BLaER1 treated with 17β-estradiol and CSF1 and Interleukin-3, amounts not matched to agents 10 nM and 100 nM (cell line): ENCODE measurements around the gene DVL1.

Experiments
- H3K27ac ChIP-seq, 11 experiments: shearing (Covaris generic); formaldehyde crosslinking; 2 replicates each; pipeline ENCODE4 v1.8.1; 2022
- H3K27me3 ChIP-seq, 11 experiments: shearing (Covaris generic); formaldehyde crosslinking; 2 replicates each; pipeline ENCODE4 v1.8.1; 2022
- H3K36me3 ChIP-seq, 11 experiments: shearing (Covaris generic); formaldehyde crosslinking; 2 replicates each; pipeline ENCODE4 v1.8.1; 2022
- H3K4me1 ChIP-seq, 10 experiments: shearing (Covaris generic); formaldehyde crosslinking; 2 replicates each; pipeline ENCODE4 v1.8.1; 2022
- H3K4me2 ChIP-seq, 11 experiments: shearing (Covaris generic); formaldehyde crosslinking; 2 replicates each; pipeline ENCODE4 v1.8.1; 2022
- H3K4me3 ChIP-seq, 10 experiments: shearing (Covaris generic); formaldehyde crosslinking; 2 replicates each; pipeline ENCODE4 v1.8.1; 2022
- H3K9ac ChIP-seq, 11 experiments: shearing (Covaris generic); formaldehyde crosslinking; 2 replicates each; pipeline ENCODE4 v1.8.1; 2022
- H3K9me3 ChIP-seq, 11 experiments: shearing (Covaris generic); formaldehyde crosslinking; replicated peaks in 1 of 11; 2 replicates each; pipeline ENCODE4 v1.8.1; 2022
- H4K20me1 ChIP-seq, 11 experiments: shearing (Covaris generic); formaldehyde crosslinking; 2 replicates each; pipeline ENCODE4 v1.8.1; 2022
- Cebpa-rat ChIP-seq, 11 experiments: shearing (Covaris generic); IDR thresholded peaks; 2 replicates each; pipeline ENCODE4 v1.8.1; 2022

The DVL1 gene

DNA sequence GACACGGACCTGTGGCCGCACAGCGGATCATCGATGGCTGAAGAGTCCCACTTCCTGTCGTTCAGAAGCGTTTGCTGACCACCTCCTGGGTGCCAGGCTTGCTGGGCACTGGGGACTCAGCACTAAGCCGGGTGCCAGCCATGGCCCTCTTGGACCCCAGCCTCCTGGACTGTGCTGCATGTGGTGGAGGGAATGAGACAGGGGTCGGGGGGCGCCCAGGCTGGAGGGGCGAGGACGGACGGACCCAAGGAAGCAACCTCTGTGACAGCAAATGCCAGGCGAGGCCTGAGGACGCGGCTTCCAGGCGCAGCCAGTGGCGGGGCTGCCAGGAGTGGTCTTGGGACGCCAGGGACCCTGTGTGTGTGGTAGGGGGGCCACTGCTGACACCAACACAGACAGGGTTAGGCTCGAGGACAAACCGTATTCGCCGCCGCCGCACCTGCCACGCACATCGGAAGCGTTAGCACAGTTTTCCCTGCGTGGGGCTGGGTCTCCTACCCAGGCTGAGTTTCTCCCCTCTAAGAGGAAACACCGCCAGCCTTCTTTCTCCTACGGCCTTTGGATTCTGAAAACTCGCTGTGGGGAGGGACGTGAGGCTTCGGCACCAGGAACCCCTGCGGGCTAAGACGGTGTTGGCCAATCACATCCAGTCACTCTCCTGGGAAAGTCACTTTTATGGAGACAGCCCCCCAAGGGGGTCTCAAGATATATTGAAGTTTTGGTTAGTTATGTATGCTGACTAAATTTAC, 12.2 kb upstream of the DVL1 start:
- Histone ChIP-seq H3K4me3 (no peak overlapping the region), H3K27me3 (peaks cover 0 to 16% (median 0%) of the 10 kb centered on the region in 11 experiments; a peak in 6 of 22 replicates), H3K27ac (no peak overlapping the region), H3K9ac (no peak overlapping the region), H3K4me1 (peaks cover 16 to 35% (median 29%) of the 10 kb centered on the region in 10 experiments), H3K36me3 (no peaks in the 10 kb centered on the region), H3K9me3 (peaks cover 0 to 12% (median 9%) of the 10 kb centered on the region in 11 experiments; a peak in 20 of 22 replicates), H3K4me2 (no peak overlapping the region), H4K20me1 (peaks cover 0 to 18% (median 5%) of the 10 kb centered on the region in 11 experiments; a peak in 6 of 22 replicates)
- no peak for TF ChIP-seq Cebpa-rat (IDR thresholded peaks at IDR 0.05)

DNA sequence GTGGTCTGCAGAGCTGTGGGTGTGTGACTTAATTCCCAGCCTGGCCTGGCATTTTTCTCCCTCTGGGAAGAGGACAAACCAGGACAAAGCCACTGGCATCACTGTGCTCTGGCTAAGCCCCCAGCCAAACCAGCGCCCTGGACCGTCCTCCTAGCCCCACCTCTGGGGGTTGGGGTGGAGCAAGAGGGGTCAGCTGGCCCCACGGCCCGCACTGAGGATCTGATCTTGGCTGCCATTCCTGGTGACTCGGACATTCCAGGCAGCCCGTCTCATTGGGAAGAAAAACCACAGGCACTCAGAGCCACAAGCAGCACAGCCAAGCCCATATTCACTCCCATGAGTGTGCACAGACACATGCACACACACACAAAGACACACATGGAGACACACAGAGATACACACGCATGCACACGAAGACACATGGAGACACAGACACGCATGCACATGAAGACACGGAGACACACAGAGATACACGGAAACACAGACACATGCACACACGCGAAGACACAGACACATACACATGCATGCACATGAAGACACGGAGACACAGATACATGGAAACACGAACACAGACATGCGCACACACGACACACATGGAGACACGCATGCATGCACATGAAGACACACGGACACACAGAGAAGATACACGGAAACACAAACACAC, 11.4 kb upstream of the DVL1 start:
- Histone ChIP-seq H3K36me3 (no peaks in the 10 kb centered on the region), H3K9ac (no peak overlapping the region), H3K4me1 (peaks cover 16 to 35% (median 29%) of the 10 kb centered on the region in 10 experiments), H3K27ac (no peak overlapping the region), H4K20me1 (peaks cover 0 to 18% (median 5%) of the 10 kb centered on the region in 11 experiments; a peak in 6 of 22 replicates), H3K9me3 (peaks cover 0 to 4% (median 2%) of the 10 kb centered on the region in 11 experiments; a peak in 14 of 22 replicates), H3K27me3 (peaks cover 0 to 16% (median 0%) of the 10 kb centered on the region in 11 experiments; a peak in 6 of 22 replicates), H3K4me3 (no peak overlapping the region), H3K4me2 (no peak overlapping the region)
- no peak for TF ChIP-seq Cebpa-rat (IDR thresholded peaks at IDR 0.05)

DNA sequence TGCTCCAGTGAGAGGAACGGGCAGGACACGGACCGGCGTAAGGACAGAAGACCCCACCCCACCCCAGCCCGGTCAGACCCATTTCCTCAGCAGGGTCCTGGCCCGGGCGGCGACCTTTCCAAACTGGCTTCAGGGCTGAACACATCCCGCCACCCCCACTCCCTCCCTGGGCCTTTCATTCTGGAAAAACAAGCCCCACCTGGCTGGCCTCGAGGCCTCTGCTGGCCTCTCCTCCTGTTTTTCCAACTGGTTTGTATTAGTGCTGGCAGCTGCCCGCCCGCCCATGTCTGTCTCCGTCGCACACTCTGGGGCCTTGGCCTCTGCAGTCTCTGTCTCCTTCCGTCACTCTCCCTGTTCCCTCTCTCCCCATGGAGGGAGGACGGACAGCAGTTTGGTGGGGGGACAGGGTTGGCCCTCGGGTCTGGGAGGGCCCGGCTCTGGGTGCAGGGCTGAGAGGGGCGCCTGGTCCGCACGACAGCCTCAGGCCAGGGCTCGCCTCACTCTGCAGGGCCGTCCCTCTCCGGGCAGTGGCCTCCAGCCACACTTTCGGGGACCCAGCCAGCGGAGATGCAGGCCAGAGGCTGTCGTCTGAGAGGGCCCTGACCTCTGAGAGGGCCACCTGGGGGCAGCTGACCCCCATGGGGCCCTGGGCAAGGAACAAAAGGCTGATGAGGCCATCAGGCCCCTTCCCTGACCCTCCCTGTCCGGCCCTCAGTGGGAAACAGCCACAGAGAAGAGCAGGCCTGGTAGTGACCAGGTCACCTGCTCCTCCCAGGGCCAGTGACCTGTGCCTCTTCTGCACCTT, 10.6 kb upstream of the DVL1 start:
- Histone ChIP-seq H3K4me3 (no peak overlapping the region), H4K20me1 (peaks cover 0 to 18% (median 5%) of the 10 kb centered on the region in 11 experiments; a peak in 6 of 22 replicates), H3K9me3 (no peaks in the 10 kb centered on the region), H3K36me3 (no peaks in the 10 kb centered on the region), H3K4me1 (peaks cover 16 to 35% (median 29%) of the 10 kb centered on the region in 10 experiments), H3K27ac (0 out of 22 replicates have a peak overlapping the region, but pooled peaks of 1 of the 11 experiments have one; percentile 2), H3K4me2 (peak overlapping the region; percentile 39 to 99 (median 88); a peak in 19 of 22 replicates), H3K9ac (peak overlapping the region in 1 of 11 experiments; percentile 46; a peak in 1 of 22 replicates), H3K27me3 (peaks cover 7 to 22% (median 7%) of the 10 kb centered on the region in 11 experiments)
- no peak for TF ChIP-seq Cebpa-rat (IDR thresholded peaks at IDR 0.05)

- Histone ChIP-seq H4K20me1 (peaks cover 0 to 24% (median 7%) of the 10 kb centered on the region in 11 experiments; a peak in 10 of 22 replicates), H3K27me3 (peaks cover 13 to 28% (median 13%) of the 10 kb centered on the region in 11 experiments), H3K9me3 (no peaks in the 10 kb centered on the region), H3K27ac (peak overlapping the region in 3 of 11 experiments; percentile 44 to 52 (median 44); a peak in 3 of 22 replicates), H3K9ac (peak overlapping the region in 10 of 11 experiments; percentile 13 to 67 (median 28); a peak in 14 of 22 replicates), H3K4me3 (peak overlapping the region in 2 of 10 experiments; percentile 13 to 42; a peak in 2 of 20 replicates), H3K36me3 (no peaks in the 10 kb centered on the region), H3K4me1 (peaks cover 19 to 40% (median 34%) of the 10 kb centered on the region in 10 experiments), H3K4me2 (peak overlapping the region; percentile 39 to 99 (median 88))
- no peak for TF ChIP-seq Cebpa-rat (IDR thresholded peaks at IDR 0.05)
These were observed 10.1 kb upstream of the DVL1 start for GRCh38 chr1:1359308-1359663.

DNA sequence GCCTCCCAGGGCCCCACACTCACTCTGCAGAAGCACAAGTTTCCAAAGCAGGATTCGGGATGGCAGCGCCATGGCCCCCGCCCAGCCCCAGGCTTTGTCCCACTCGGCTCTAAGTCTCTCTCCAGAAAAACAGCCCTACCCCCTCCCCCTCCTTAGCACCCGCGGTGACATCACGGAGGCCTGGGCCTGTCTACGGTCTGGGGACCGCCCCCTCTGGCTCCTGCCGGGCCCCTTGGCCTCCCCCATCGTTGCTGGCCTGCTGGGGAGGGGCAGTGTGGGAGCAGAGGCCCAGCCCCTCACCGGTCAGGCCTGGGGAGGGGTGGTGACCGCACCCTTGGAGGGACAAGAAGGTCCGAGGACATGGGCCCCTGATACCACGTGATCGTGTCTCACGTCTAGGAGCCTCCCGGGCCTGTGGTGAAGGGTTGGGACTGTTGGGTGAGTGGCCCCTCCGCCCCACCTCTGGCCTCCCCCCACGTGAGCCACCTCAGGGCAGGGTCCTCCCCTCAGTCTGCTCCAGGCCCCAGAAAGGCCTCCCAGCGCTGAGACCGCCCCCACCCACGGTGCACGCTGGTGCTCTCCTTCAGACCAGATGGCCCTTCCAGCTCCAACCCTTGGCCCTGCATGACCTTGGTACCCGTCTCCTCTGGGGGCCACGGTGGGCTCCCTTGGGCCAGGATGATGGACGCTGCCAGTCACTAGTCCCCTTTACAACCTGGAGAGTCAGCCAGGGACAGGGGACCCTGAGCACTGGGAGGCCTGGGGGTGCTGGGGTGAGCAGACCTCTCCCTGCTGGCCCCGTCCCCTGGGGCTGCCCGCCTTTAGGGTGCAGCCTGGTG, 9.4 kb upstream of the DVL1 start, which contains the start of gene MXRA8:
TSS of gene MXRA8 (minus strand) at position 123 of the 839 bp plus-strand sequence. CDS start at position 72, 51 bp downstream.
- no peaks in the 10 kb centered on the region for H3K9me3 ChIP-seq
- H3K36me3 ChIP-seq, result no peaks in the 10 kb centered on the region
- peak within 1 kb of the TSS in 3 of 10 experiments; percentile 8 to 42 (median 13); a peak in 5 of 20 replicates for H3K4me3 ChIP-seq
- H3K4me1 ChIP-seq, result peaks cover 25 to 46% (median 40%) of the 10 kb centered on the region in 10 experiments
- H3K9ac ChIP-seq, result peak within 1 kb of the TSS in 10 of 11 experiments; percentile 13 to 67 (median 28); a peak in 15 of 22 replicates
- H3K27me3 ChIP-seq, result peaks cover 19 to 34% (median 19%) of the 10 kb centered on the region in 11 experiments
- peaks cover 0 to 30% (median 10%) of the 10 kb centered on the region in 11 experiments; a peak in 14 of 22 replicates for H4K20me1 ChIP-seq
- peak within 1 kb of the TSS; percentile 39 to 99 (median 88) for H3K4me2 ChIP-seq
- H3K27ac ChIP-seq, result peak within 1 kb of the TSS in 4 of 11 experiments; percentile 41 to 52 (median 44); a peak in 7 of 22 replicates
- no peak for TF ChIP-seq Cebpa-rat (IDR thresholded peaks at IDR 0.05)

- H3K27ac ChIP-seq, result no peak overlapping the region; a peak in 1 of 22 replicates
- H3K36me3 ChIP-seq, result no peaks in the 10 kb centered on the region
- H4K20me1 ChIP-seq, result peaks cover 0 to 37% (median 17%) of the 10 kb centered on the region in 11 experiments; a peak in 15 of 22 replicates
- H3K27me3 ChIP-seq, result peaks cover 26 to 41% (median 26%) of the 10 kb centered on the region in 11 experiments
- H3K9me3 ChIP-seq, result no peaks in the 10 kb centered on the region
- peaks cover 32 to 53% (median 47%) of the 10 kb centered on the region in 10 experiments for H3K4me1 ChIP-seq
- peak overlapping the region in 5 of 11 experiments; percentile 13 to 54 (median 37); a peak in 3 of 22 replicates for H3K9ac ChIP-seq
- H3K4me2 ChIP-seq, result peak overlapping the region; percentile 39 to 99 (median 88)
- H3K4me3 ChIP-seq, result no peak overlapping the region; a peak in 2 of 20 replicates
- no peak for TF ChIP-seq Cebpa-rat (IDR thresholded peaks at IDR 0.05)
These were observed 8.7 kb upstream of the DVL1 start for GRCh38 chr1:1357871-1358432.

- H3K9ac ChIP-seq, result no peak overlapping the region
These were observed 7.7 kb upstream of the DVL1 start for GRCh38 chr1:1356796-1357401.

More at GRCh38 chr1:1356796-1357401, 7.7 kb upstream of the DVL1 start:
- Histone ChIP-seq H4K20me1 (peaks cover 0 to 48% (median 28%) of the 10 kb centered on the region in 11 experiments; a peak in 15 of 22 replicates), H3K4me3 (no peak overlapping the region), H3K4me2 (peak overlapping the region in 6 of 11 experiments; percentile 33 to 99 (median 96); a peak in 4 of 22 replicates), H3K27ac (no peak overlapping the region), H3K4me1 (peaks cover 32 to 63% (median 58%) of the 10 kb centered on the region in 10 experiments), H3K9me3 (no peaks in the 10 kb centered on the region), H3K27me3 (peaks cover 35 to 52% (median 37%) of the 10 kb centered on the region in 11 experiments), H3K36me3 (no peaks in the 10 kb centered on the region)
- no peak for TF ChIP-seq Cebpa-rat (IDR thresholded peaks at IDR 0.05)
